A549 treated with DMSO at 1 μM for 4 hours (cell line): Measurements from ENCODE around the gene CLK4. TPM values are rescaled to one million over a fixed set of nuclear protein-coding genes. Genes with fewer than 3 reads are reported as not detected.

ENCODE experiments used
- total RNA-seq: library from RNA; stranded (reverse); fragments of 200-300 nt; extraction: Qiagen RNA extraction; gene quantifications from 5 replicates; pipeline ENCODE4 v1.2.3, GENCODE V29; 2022; ENCODE audit warnings: low read depth

Gene CLK4
- 9.0 to 11.1 TPM (median 10.6 TPM) in 5 replicates for total RNA-seq

DNA sequence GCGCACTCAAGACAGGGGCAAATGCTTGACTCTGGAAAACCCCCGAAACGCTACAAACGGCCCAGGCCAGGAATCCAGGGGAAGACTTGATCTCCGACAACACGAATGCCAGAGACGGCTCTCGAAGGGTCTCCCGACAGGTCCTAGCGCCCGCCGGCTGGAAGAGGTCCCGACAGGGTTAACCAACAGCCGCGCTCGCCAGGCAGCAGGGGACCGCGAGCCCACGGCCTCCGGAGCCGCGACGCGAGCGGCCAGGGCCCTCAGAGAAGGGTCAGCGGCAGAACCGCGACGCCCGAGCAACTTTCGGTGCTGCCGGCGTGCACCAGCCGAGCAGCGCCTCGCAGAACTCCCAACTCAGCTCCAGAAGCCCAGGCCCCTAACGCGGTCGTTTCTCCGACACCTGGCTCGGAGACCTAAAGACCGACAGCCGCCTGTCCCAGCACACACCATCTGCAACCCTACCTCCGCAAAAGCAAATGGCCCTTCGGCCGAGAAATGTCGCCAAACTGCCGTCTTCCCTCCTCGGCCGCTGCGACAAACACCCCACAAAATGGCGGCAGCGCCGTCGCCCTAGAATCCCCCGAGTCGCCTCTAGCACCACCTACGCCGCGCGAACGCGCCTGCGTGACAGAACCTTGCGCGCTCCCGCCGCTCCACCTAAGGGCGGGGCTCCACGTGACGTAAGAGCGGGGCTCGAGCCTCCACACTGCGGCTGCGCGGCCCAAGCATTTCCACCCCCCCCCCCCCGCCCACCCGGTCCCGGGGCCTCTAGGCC, at the start of gene CLK4:
Gene CLK4, minus strand, starts transcription at position 567 of the 775 bp plus-strand sequence. CDS start 3,634 bp downstream, outside the sequence.

DNA sequence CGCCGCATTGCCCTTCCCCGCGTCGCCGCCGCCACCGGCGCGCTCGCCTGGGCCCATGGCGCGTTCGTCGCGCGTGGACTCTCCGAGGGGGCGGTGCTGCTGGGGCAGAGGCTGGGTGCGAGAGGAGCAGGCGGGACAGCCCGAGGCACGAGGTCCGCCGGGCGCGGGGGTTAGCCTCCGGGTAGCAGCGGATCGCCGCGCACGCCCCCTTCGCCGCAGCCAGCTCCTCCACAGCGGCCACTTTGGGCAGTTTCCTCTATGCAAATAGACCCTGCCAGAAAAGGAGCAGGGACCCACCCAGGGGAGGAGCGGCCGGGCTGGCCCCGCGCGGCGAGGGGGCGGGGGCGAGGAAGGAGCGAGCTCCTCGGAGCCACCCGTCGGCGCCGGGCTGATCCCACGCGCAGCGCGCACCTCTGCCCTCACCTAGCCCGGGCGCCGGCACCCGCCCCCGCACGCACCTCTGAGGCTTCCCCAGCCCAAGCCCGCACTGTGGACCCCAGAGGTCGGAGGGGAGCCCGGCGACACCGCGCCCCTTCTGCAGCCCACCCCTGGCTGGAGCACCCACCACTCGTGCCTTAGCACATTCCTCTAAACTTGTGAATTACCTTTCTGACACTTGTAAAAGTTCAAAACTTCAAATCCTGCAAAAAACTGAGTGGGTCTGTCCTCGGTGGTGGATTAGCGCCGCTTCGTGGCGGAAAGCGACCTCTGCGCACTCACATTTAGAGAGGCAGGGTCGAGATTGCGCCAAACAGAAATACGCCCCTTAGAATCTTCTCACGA, 36.5 kb downstream of the CLK4 start, which contains the start of gene COL23A1:
Gene COL23A1, minus strand, starts transcription at position 253 of the 783 bp plus-strand sequence.

Other genes with a start within 250 kb of the CLK4 start
- gene COL23A1, start 36.7 kb downstream of the CLK4 start, total RNA-seq = not detected in 5 replicates
- gene ZNF354A, start 103.6 kb upstream of the CLK4 start, total RNA-seq = 6.2 to 8.7 TPM (median 7.6 TPM) in 5 replicates
- 4.9 to 6.6 TPM (median 5.1 TPM) in 5 replicates for gene ZNF354B, start 232.9 kb upstream of the CLK4 start, total RNA-seq